Measurements from ENCODE around the gene RPS26.

RPS26 gene

GRCh38 chr12:56078931-56079722 lies 37.4 kb downstream of the RPS26 start:
- no peak for DNase-seq

DNA sequence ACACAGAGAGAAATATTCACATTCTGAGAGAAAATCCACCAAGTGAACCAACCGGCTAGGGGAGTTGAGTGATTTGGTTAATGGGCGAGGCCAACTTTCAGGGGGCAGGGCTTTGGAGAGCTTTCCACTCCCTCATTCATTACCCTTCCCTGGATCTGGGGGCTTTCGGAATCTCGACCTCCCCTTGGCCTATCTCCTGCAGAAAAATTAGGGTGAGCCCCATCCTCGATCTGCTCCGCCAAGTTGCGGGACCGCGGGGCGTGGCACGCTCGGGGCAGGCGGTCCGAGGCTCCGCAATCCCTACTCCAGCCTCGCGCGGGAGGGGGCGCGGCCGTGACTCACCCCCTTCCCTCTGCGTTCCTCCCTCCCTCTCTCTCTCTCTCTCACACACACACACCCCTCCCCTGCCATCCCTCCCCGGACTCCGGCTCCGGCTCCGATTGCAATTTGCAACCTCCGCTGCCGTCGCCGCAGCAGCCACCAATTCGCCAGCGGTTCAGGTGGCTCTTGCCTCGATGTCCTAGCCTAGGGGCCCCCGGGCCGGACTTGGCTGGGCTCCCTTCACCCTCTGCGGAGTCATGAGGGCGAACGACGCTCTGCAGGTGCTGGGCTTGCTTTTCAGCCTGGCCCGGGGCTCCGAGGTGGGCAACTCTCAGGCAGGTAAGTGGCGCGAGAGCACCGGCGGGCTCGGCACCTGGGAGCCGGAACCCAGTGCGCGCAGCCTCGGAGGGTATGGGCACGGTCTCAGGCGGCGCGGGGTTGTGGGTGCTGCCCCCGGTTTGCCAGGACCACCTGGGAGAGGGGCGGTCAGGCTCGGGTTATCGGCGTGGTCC lies 38.2 kb downstream of the RPS26 start, which contains the start of gene ERBB3:
Gene ERBB3, plus strand, starts transcription at position 443 of the 833 bp plus-strand sequence. Its CDS starts 136 bp downstream, at position 579.
- DNase-seq = peak; percentile 71

DNA sequence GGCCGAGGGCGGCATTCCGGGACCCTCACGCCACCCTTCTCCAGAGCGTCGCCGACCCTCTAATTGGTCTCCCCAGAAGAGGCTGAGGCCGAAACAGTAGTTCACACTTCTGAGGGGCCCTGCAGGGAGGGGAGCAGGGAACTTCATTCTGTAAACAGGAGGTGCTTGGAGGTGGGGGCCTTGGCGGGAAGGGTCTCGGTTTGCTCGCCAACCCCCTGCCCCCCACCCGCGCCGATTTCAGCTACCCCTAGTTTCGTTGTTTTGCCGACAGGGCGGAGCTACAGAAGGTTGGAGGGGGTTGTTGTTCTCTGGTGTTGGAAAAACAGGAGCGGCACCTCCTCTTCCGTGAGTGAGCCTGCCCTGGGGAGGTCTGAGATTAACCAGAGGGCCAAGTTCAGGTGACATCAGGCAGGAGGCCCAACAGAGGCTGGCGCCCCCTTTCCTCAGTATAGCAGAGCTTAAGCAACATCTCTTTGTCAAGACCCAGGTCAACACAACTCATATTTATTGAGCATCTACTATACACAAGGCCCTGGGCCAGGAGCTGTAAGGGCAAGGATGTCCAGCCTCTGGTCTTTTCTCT lies 38.9 kb downstream of the RPS26 start:
- no peak for DNase-seq

- DNase-seq = no peak
Measured at GRCh38 chr12:56081393-56082347, 40.0 kb downstream of the RPS26 start.

DNA sequence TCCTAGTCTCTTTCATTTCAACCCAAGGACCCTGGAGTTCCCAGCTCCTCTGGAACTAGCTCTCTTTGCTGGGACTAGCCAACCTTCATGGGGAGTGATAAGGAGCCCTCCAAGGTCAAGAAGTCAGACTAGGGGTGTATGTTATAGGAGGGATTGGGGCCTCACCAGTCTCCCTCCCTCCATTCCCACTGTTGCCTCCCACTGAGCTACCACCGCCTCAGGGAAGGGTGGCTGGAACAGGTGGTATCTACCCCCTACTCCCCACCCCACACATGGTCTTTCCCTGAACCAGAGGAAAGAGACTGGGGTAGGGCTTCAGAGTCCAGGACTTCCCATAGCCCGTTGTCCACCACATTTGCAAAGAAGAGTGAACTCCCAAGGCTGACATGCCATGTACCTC lies 40.7 kb downstream of the RPS26 start:
- no peak for DNase-seq

DNA sequence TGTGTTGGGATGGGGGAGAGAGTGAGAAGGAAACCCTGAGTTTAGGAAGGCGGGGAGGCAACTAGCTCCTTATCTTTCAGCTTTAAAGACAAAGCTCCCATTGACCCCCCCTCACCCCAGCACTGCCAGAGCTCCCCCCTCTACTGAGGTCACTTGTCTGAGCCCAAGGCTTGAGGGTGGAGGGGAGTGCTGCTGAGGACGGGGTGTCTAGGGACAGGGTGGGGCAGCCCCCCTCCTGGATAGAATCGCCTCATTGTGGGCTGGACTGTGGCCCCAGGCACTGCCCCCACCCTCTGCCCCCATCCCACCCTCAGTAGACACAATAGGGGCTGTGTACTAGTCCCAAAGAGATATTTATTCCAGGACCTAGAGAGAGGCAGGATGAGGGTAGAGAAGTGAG lies 41.2 kb downstream of the RPS26 start:
- DNase-seq = no peak

GRCh38 chr12:56084958-56085543 lies 43.3 kb downstream of the RPS26 start:
- DNase-seq = no peak

DNA sequence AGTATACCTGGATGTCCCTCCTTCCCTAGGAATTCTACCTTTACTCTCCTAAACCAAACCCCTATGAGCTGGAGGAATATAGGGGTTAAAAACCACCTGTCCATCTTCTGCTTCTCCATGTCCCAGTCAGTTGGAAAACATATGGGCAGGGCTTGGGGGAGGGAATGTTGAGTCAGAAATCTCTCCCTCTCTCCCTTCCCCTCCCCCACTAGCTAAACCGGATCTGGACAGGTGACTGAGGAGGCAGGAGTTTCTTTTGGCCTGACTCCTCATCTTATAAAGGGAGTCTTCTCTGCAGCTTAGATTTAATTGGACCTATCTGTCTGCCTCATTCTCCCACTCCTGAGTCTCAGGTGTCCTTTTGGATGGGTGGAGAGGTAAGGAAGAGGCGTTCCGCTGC lies 44.4 kb downstream of the RPS26 start:
- no peak for DNase-seq

GRCh38 chr12:56086608-56087007 lies 44.9 kb downstream of the RPS26 start:
- DNase-seq = no peak

DNA sequence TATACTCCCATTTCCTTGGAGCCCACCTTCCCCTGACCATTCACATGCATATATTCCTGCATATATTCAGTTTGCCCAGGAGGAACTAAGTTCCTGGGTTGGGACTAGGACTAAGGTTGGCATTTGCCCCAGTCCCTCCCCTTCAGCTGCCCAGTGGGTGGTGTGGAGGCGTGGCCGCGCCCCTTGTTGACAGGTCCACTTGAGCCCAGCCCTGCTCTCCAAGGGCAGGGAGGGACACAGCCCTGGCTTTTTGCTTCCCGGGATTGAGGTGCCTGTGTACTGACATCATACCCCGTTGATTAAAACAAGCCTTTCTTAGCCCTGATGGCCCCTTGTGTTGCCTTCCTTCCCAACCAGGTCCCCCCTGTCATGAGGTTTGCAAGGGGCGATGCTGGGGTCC lies 45.5 kb downstream of the RPS26 start:
- DNase-seq = no peak
